ENCODE data around the gene PSMD6. TPM values are rescaled to one million over a fixed set of nuclear protein-coding genes. Genes with fewer than 3 reads are reported as not detected.

The PSMD6 gene
- total RNA-seq, 1 experiment from 2014 or later: 66.5 TPM

GRCh38 chr3:63972196-63972595 is 51.1 kb downstream of the PSMD6 start:
- no peaks in the 10 kb centered on the region for H3K9me3 ChIP-seq (ENCODE audit: low read depth, low read length, poor library complexity, severe bottlenecking)
- no peak overlapping the region for H3K4me3 ChIP-seq (ENCODE audit: low read depth, low read length, poor library complexity, severe bottlenecking)
- no peak for DNase-seq (ENCODE audit: low spot score)
- H3K27me3 ChIP-seq (replicated peaks; ENCODE audit: insufficient read depth, low read depth, low read length, poor library complexity): no peaks in the 10 kb centered on the region
- no peak overlapping the region for H3K27ac ChIP-seq (ENCODE audit: low read depth, low read length, poor library complexity, severe bottlenecking)
- no peak for TF ChIP-seq CTCF (conservative IDR thresholded peaks at IDR 0.05; ENCODE audit: low read depth, low read length)
- no peak for TF ChIP-seq EZH2 (IDR thresholded peaks at IDR 0.05; ENCODE audit: borderline replicate concordance, low read depth, low read length, poor library complexity, severe bottlenecking)
- ChIA-PET CTCF (no interaction called here), POLR2A (ENCODE audit: low non-redundant PET) (no interaction called here)
- H3K36me3 ChIP-seq (ENCODE audit: insufficient read depth, low read length, poor library complexity, severe bottlenecking): no peaks in the 10 kb centered on the region
- no TSS peak for BruUV-seq (replicated peaks)
- peaks cover 38% of the 10 kb centered on the region for H3K4me1 ChIP-seq (ENCODE audit: insufficient read depth, low read length, poor library complexity, severe bottlenecking)
- intact Hi-C loops (cut with micrococcal nuclease; ENCODE audit: unreplicated experiment): no loop called here

DNA sequence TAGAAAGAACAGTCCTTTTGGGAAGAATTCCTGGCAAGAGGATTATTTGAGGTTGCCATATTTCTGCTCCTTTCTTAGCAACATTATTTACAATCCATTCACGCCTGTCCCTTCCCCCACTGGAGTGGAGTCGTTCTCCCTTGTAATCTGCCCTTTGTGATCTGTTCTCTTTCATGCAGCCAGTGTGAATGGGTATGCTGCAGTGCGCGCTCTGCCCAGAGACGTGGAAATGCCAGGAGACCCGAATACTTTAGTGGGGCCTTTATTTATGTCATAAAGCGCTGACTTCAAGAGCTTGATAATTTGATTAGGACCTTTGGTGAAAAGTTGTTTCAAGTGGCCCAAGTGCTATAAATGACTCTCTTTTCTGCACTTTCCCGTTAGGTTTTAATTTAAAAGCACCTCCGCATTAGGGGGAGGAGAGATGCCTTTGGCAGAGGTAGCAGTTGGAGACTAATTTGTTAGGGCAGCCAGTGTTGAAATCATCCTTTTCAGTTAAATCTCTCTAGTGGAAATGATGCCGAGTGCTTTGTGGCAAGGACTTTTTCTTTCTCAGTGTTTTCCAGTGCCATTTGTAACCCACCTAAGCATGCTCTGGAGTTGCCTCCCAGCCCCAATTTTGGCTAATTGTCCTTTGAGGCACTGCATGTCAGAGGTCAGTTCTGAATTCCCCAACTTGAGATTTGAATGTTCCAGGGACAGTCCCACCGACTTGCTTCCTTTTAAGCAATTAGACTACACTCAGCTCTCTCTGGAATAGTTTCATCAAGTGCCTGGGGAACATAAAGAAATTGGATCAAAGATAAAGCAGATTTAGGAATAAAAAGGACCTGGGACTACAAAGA is 52.4 kb downstream of the PSMD6 start:
- TF ChIP-seq CTCF (conservative IDR thresholded peaks at IDR 0.05; ENCODE audit: low read depth, low read length): no peak
- no peak for TF ChIP-seq EZH2 (IDR thresholded peaks at IDR 0.05; ENCODE audit: borderline replicate concordance, low read depth, low read length, poor library complexity, severe bottlenecking)
- Histone ChIP-seq H3K4me1 (ENCODE audit: insufficient read depth, low read length, poor library complexity, severe bottlenecking) (peaks cover 29% of the 10 kb centered on the region), H3K27me3 (replicated peaks; ENCODE audit: insufficient read depth, low read depth, low read length, poor library complexity) (no peaks in the 10 kb centered on the region), H3K4me3 (ENCODE audit: low read depth, low read length, poor library complexity, severe bottlenecking) (no peak overlapping the region), H3K27ac (ENCODE audit: low read depth, low read length, poor library complexity, severe bottlenecking) (no peak overlapping the region), H3K36me3 (ENCODE audit: insufficient read depth, low read length, poor library complexity, severe bottlenecking) (no peaks in the 10 kb centered on the region), H3K9me3 (ENCODE audit: low read depth, low read length, poor library complexity, severe bottlenecking) (no peaks in the 10 kb centered on the region)
- POLR2A ChIA-PET (ENCODE audit: low non-redundant PET): no interaction called here
- DNase-seq (ENCODE audit: low spot score): no peak
- CTCF ChIA-PET: no interaction called here
- intact Hi-C loops (cut with micrococcal nuclease; ENCODE audit: unreplicated experiment): no loop called here
- BruUV-seq (replicated peaks): no TSS peak

- H3K4me3 ChIP-seq (ENCODE audit: low read depth, low read length, poor library complexity, severe bottlenecking): no peak overlapping the region
- peaks cover 22% of the 10 kb centered on the region for H3K4me1 ChIP-seq (ENCODE audit: insufficient read depth, low read length, poor library complexity, severe bottlenecking)
- no TSS peak for BruUV-seq (replicated peaks)
- intact Hi-C loops (cut with micrococcal nuclease; ENCODE audit: unreplicated experiment): no loop called here
- DNase-seq (ENCODE audit: low spot score): no peak
- TF ChIP-seq EZH2 (IDR thresholded peaks at IDR 0.05; ENCODE audit: borderline replicate concordance, low read depth, low read length, poor library complexity, severe bottlenecking) (no peak), CTCF (conservative IDR thresholded peaks at IDR 0.05; ENCODE audit: low read depth, low read length) (no peak)
- ChIA-PET CTCF (no interaction called here), POLR2A (ENCODE audit: low non-redundant PET) (no interaction called here)
- H3K9me3 ChIP-seq (ENCODE audit: low read depth, low read length, poor library complexity, severe bottlenecking): no peaks in the 10 kb centered on the region
- no peaks in the 10 kb centered on the region for H3K36me3 ChIP-seq (ENCODE audit: insufficient read depth, low read length, poor library complexity, severe bottlenecking)
- H3K27me3 ChIP-seq (replicated peaks; ENCODE audit: insufficient read depth, low read depth, low read length, poor library complexity): no peaks in the 10 kb centered on the region
- no peak overlapping the region for H3K27ac ChIP-seq (ENCODE audit: low read depth, low read length, poor library complexity, severe bottlenecking)
These were observed 53.4 kb downstream of the PSMD6 start for GRCh38 chr3:63969876-63970275.
